Measurements from ENCODE around the gene SLC25A22. TPM values are rescaled to one million over a fixed set of nuclear protein-coding genes. Genes with fewer than 3 reads are reported as not detected.

The SLC25A22 gene
- polyA plus RNA-seq, 1 donor (not counting 4 experiments of a cell fraction or from before 2014, with no cell fraction given): 13.5 TPM

DNA sequence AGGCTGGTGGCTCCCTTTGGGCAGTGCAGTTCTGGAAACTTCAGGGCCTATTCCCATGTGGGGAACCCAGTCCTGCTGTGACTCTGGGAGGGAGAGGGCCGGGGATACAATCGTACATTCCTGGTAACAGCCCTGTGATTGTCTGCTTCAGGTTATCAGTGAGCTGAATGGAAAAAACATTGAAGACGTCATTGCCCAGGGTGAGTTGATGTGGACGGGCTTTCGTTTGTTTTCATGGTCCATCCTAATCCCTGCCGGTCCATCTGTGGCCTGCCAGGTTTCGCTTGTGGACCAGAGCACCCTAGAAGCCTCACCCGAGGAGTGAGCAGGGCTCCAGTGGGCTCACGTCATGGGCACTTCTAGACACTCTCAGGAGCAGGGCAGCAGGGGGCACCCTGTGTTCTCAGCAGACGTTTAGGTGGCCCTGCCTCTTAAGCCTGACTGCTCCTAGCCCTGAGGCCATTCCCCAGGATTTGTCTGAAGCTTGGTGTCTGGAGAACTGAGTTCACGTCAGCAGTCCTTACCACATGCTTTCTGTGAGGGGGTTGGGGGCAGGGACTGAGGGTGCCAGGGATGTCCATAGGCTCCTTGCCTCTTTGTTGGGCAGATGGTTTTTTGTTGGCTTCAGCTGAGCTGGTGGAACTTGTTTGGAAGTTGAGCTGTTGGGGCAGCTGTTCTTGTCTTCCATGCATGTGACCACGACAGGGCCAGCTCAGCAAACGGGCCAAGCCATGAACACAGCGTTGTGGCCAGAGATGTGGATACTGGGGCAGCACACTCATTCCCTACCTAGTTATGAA lies 13.6 kb upstream of the SLC25A22 start:
- H3K4me3 ChIP-seq (ENCODE audit: control insufficient read depth in 2 of 3, extremely low read depth in 1 of 3, insufficient read depth in 2 of 3, low read depth in 1 of 3, low read length in 3 of 3): peak overlapping the region; percentile 81 to 98 (median 98)
- no peaks in the 10 kb centered on the region for H3K9me3 ChIP-seq (ENCODE audit: control insufficient read depth, low read depth, low read length)
- H3K4me1 ChIP-seq (ENCODE audit: control insufficient read depth, extremely low read depth, insufficient read depth, low read length): peaks cover 20% of the 10 kb centered on the region
- no peaks in the 10 kb centered on the region for H3K9me1 ChIP-seq (ENCODE audit: control insufficient read depth, extremely low read depth, insufficient read depth, low read length)
- FAIRE-seq (no peak), DNase-seq (ENCODE audit: low read depth, low spot score) (no peak)
- no peaks in the 10 kb centered on the region for H3K27me3 ChIP-seq (ENCODE audit: control insufficient read depth, extremely low read depth, insufficient read depth, low read length)
- H2AFZ ChIP-seq (ENCODE audit: control insufficient read depth, low read length): no peak overlapping the region
- peak overlapping the region; percentile 23 for H3K27ac ChIP-seq (ENCODE audit: control insufficient read depth, insufficient read depth, low read length)
- H3K9ac ChIP-seq (ENCODE audit: control insufficient read depth, extremely low read depth, insufficient read depth, low read length): peak overlapping the region; percentile 96
- peaks cover 29 to 31% of the 10 kb centered on the region in 2 experiments for H3K36me3 ChIP-seq (ENCODE audit: control insufficient read depth in 2 of 2, extremely low read depth in 1 of 2, insufficient read depth in 2 of 2, low read length in 2 of 2)
- peak overlapping the region; percentile 83 for H3K4me2 ChIP-seq (ENCODE audit: control insufficient read depth, extremely low read depth, insufficient read depth, low read depth, low read length)
- TF ChIP-seq, protein P1, sequence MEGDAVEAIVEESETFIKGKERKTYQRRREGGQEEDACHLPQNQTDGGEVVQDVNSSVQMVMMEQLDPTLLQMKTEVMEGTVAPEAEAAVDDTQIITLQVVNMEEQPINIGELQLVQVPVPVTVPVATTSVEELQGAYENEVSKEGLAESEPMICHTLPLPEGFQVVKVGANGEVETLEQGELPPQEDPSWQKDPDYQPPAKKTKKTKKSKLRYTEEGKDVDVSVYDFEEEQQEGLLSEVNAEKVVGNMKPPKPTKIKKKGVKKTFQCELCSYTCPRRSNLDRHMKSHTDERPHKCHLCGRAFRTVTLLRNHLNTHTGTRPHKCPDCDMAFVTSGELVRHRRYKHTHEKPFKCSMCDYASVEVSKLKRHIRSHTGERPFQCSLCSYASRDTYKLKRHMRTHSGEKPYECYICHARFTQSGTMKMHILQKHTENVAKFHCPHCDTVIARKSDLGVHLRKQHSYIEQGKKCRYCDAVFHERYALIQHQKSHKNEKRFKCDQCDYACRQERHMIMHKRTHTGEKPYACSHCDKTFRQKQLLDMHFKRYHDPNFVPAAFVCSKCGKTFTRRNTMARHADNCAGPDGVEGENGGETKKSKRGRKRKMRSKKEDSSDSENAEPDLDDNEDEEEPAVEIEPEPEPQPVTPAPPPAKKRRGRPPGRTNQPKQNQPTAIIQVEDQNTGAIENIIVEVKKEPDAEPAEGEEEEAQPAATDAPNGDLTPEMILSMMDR (optimal IDR thresholded peaks at IDR 0.05 in 1 of 3, IDR thresholded peaks at IDR 0.05 in 1 of 3, conservative IDR thresholded peaks at IDR 0.05 in 1 of 3; ENCODE audit: extremely low read depth in 1 of 3, insufficient read depth in 2 of 3, low read length in 3 of 3): peak in 2 of 3 experiments; percentile 15 to 45
- no peak for TF ChIP-seq EZH2 (IDR thresholded peaks at IDR 0.05; ENCODE audit: low read length)
- H3K79me2 ChIP-seq (ENCODE audit: control insufficient read depth, insufficient read depth, low read length): peaks cover 39% of the 10 kb centered on the region
- H4K20me1 ChIP-seq (ENCODE audit: control insufficient read depth, extremely low read depth, insufficient read depth, low read length): peaks cover 19% of the 10 kb centered on the region
- dilution Hi-C loops (cut with MboI; ENCODE audit: extremely low pct_ligation_motif_present, low sequenced_read_pairs): no loop called here

DNA sequence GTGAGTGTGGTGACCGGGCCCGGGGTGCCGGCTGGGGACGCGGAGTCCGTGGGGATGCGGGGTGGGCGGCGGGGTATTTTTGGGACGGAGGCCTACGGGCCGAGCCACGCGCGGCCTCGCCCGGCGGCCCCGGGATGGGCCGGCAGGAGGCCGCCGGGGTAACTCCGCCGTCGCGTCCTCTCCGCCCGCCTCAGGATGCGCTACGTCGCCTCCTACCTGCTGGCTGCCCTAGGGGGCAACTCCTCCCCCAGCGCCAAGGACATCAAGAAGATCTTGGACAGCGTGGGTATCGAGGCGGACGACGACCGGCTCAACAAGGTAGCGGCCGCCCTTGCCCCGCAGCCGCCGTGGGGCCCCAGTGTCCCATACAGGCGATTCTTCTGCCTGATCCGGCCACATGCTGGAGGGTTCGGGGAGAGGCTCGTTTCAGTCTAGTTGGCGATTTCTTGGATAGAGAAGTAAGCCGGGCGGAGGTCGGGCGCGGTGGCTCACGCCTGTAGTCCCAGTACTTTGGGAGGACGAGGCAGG lies 12.0 kb upstream of the SLC25A22 start:
- no peak overlapping the region for H2AFZ ChIP-seq (ENCODE audit: control insufficient read depth, low read length)
- dilution Hi-C loops (cut with MboI; ENCODE audit: extremely low pct_ligation_motif_present, low sequenced_read_pairs): no loop called here
- peaks cover 28 to 31% of the 10 kb centered on the region in 2 experiments for H3K36me3 ChIP-seq (ENCODE audit: control insufficient read depth in 2 of 2, extremely low read depth in 1 of 2, insufficient read depth in 2 of 2, low read length in 2 of 2)
- H3K9me1 ChIP-seq (ENCODE audit: control insufficient read depth, extremely low read depth, insufficient read depth, low read length): no peaks in the 10 kb centered on the region
- H3K27ac ChIP-seq (ENCODE audit: control insufficient read depth, insufficient read depth, low read length): peak overlapping the region; percentile 95
- TF ChIP-seq EZH2 (IDR thresholded peaks at IDR 0.05; ENCODE audit: low read length): no peak
- TF ChIP-seq, protein P1 (optimal IDR thresholded peaks at IDR 0.05 in 1 of 3, IDR thresholded peaks at IDR 0.05 in 1 of 3, conservative IDR thresholded peaks at IDR 0.05 in 1 of 3; ENCODE audit: extremely low read depth in 1 of 3, insufficient read depth in 2 of 3, low read length in 3 of 3): no peak
- no peaks in the 10 kb centered on the region for H3K27me3 ChIP-seq (ENCODE audit: control insufficient read depth, extremely low read depth, insufficient read depth, low read length)
- H3K4me3 ChIP-seq (ENCODE audit: control insufficient read depth in 2 of 3, extremely low read depth in 1 of 3, insufficient read depth in 2 of 3, low read depth in 1 of 3, low read length in 3 of 3): peak overlapping the region; percentile 81 to 98 (median 98)
- no peak for FAIRE-seq
- peaks cover 22% of the 10 kb centered on the region for H3K4me1 ChIP-seq (ENCODE audit: control insufficient read depth, extremely low read depth, insufficient read depth, low read length)
- H3K79me2 ChIP-seq (ENCODE audit: control insufficient read depth, insufficient read depth, low read length): peaks cover 39% of the 10 kb centered on the region
- peak overlapping the region; percentile 83 for H3K4me2 ChIP-seq (ENCODE audit: control insufficient read depth, extremely low read depth, insufficient read depth, low read depth, low read length)
- no peaks in the 10 kb centered on the region for H3K9me3 ChIP-seq (ENCODE audit: control insufficient read depth, low read depth, low read length)
- no peak for DNase-seq (ENCODE audit: low read depth, low spot score)
- peak overlapping the region; percentile 96 for H3K9ac ChIP-seq (ENCODE audit: control insufficient read depth, extremely low read depth, insufficient read depth, low read length)
- peaks cover 19% of the 10 kb centered on the region for H4K20me1 ChIP-seq (ENCODE audit: control insufficient read depth, extremely low read depth, insufficient read depth, low read length)
